Gastroesophageal sphincter (tissue), 4 donors: ENCODE measurements around the gene CUZD1. TPM values are rescaled to one million over a fixed set of nuclear protein-coding genes. Genes with fewer than 3 reads are reported as not detected.

ENCODE experiments used
- ATAC-seq: fragments of 150-250 bp; one replicate; pipeline ENCODE4 v1.9.1; 2016; ENCODE audit warnings: mild to moderate bottlenecking, moderate library complexity
- H3K27ac ChIP-seq, 4 donors: fragments of 200-600 bp; sonication (generic) in 3 of 4; 1 replicate in 3 of 4; 2 replicates in 1 of 4; pipeline ENCODE4 v1.5.1; 2016 to 2019
- H3K27me3 ChIP-seq: fragments of 200-600 bp; sonication (generic); one replicate; pipeline ENCODE4 v1.5.1; 2019
- H3K36me3 ChIP-seq, 2 donors: fragments of 200-600 bp; sonication (generic); one replicate each; pipeline ENCODE4 v1.5.1; 2019; ENCODE audit warnings: control low read depth in 1 of 2
- H3K4me1 ChIP-seq, 3 donors: fragments of 200-600 bp; sonication (generic); 1 replicate in 2 of 3; 2 replicates in 1 of 3; pipeline ENCODE4 v1.5.1; 2016 to 2019; ENCODE audit warnings: control low read depth in 2 of 3
- H3K4me3 ChIP-seq, 2 donors: fragments of 200-600 bp; sonication (generic); one replicate each; pipeline ENCODE4 v1.5.1; 2019; ENCODE audit warnings: mild to moderate bottlenecking in 1 of 2, moderate library complexity in 1 of 2
- H3K9me3 ChIP-seq, 3 donors: fragments of 200-600 bp; sonication (generic); one replicate each; pipeline ENCODE4 v1.5.1; 2017 to 2019; ENCODE audit warnings: control low read depth in 2 of 3
- EP300 ChIP-seq: sonication (generic); formaldehyde crosslinking; IDR thresholded peaks from one replicate; pipeline ENCODE4 v1.6.1; 2017; ENCODE audit warnings: antibody characterized with exemption, mild to moderate bottlenecking
- POLR2A ChIP-seq, 2 donors: fragments of 450-650 bp; IDR thresholded peaks; one replicate each; pipeline ENCODE4 v1.6.1; 2017; ENCODE audit warnings: antibody characterized with exemption in 2 of 2, mild to moderate bottlenecking in 2 of 2, moderate library complexity in 1 of 2
- POLR2AphosphoS5 ChIP-seq: sonication (generic); formaldehyde crosslinking; IDR thresholded peaks from one replicate; pipeline ENCODE4 v1.6.1; 2017; ENCODE audit warnings: antibody characterized with exemption
- WGBS, 2 donors: methylation state at CpG; one replicate each; pipeline ENCODE4 v1.1.5; 2018; ENCODE audit warnings: low coverage in 1 of 2; 5-methylcytosine and 5-hydroxymethylcytosine counted together
- total RNA-seq, 4 donors: library from RNA; depleted of rRNA; stranded (reverse); fragments of >200 nt; gene quantifications; one replicate each; pipeline ENCODE4 v1.1.0, GENCODE V29; 2016
- TF ChIP-seq, protein P1 (sequence below), 4 experiments: fragments of 200-600 bp in 2 of 4; fragments of 450-650 bp in 2 of 4; sonication (generic) in 1 of 4; IDR thresholded peaks; one replicate each; pipeline ENCODE4 v1.5.1; 2017 to 2019; ENCODE audit warnings: antibody characterized with exemption in 4 of 4, mild to moderate bottlenecking in 2 of 4, moderate library complexity in 2 of 4

The CUZD1 gene
- total RNA-seq, 4 donors from 2014 or later: 0.31 to 1.4 (median 0.42) TPM

DNA sequence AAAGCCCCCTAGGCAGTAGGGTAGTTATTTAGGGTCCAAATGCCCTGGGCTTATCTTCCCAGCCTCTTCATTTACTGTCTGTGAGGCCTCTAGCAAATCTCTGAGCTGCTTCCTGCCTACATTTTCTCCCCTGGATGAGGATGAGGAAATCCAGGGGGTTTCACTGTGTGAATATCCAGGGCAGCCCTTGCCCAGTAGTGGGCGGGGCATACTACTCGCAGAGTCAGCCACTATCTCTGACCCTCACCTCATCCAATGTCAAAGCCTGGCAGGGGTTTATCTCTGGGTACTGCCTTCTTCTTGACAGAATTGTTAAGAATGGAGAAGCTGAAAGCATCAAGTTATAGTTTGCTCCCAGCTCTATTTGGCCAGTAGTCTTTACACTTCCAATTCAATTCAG is 48.9 kb downstream of the CUZD1 start:
- Histone ChIP-seq H3K4me3 (no peak overlapping the region), H3K36me3 (no peaks in the 10 kb centered on the region), H3K27me3 (peaks cover 6% of the 10 kb centered on the region), H3K27ac (no peak overlapping the region), H3K4me1 (no peaks in the 10 kb centered on the region), H3K9me3 (no peaks in the 10 kb centered on the region)
- TF ChIP-seq POLR2A (IDR thresholded peaks at IDR 0.05) (no peak), POLR2AphosphoS5 (no peak), EP300 (no peak)
- TF ChIP-seq, protein P1, sequence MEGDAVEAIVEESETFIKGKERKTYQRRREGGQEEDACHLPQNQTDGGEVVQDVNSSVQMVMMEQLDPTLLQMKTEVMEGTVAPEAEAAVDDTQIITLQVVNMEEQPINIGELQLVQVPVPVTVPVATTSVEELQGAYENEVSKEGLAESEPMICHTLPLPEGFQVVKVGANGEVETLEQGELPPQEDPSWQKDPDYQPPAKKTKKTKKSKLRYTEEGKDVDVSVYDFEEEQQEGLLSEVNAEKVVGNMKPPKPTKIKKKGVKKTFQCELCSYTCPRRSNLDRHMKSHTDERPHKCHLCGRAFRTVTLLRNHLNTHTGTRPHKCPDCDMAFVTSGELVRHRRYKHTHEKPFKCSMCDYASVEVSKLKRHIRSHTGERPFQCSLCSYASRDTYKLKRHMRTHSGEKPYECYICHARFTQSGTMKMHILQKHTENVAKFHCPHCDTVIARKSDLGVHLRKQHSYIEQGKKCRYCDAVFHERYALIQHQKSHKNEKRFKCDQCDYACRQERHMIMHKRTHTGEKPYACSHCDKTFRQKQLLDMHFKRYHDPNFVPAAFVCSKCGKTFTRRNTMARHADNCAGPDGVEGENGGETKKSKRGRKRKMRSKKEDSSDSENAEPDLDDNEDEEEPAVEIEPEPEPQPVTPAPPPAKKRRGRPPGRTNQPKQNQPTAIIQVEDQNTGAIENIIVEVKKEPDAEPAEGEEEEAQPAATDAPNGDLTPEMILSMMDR (IDR thresholded peaks at IDR 0.05): no peak
- WGBS, 2 donors: 33% methylated on average over 2 of the region's 2 CpGs; no CpG with 5 or more reads in 1 of the 2 donors
- ATAC-seq: no peak

DNA sequence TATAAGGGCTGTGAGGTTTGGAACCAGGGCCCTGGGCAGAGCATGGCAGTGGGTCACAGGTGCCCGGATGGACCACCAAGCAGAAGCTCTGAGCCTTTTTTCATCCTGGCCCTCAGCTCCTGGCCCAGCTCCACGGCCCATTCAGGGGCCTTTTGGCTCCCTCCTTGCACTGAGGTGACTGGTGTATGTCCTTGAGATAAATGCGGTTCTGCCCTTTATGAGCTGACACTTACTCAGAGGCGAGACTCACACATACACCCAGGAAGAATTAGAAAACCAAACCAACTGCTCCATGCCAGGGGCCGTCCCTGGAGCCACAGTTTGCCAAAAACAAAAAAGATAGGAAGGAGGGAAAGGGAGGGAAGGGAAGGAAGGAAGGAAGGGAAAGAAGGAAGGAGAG is 49.7 kb downstream of the CUZD1 start:
- Histone ChIP-seq H3K4me1 (no peaks in the 10 kb centered on the region), H3K9me3 (no peaks in the 10 kb centered on the region), H3K27ac (no peak overlapping the region), H3K36me3 (no peaks in the 10 kb centered on the region), H3K27me3 (peaks cover 6% of the 10 kb centered on the region), H3K4me3 (no peak overlapping the region)
- ATAC-seq: no peak
- TF ChIP-seq, protein P1 (IDR thresholded peaks at IDR 0.05): no peak
- TF ChIP-seq POLR2A (IDR thresholded peaks at IDR 0.05) (no peak), EP300 (no peak), POLR2AphosphoS5 (no peak)
- WGBS, 2 donors: 40 to 83% methylated on average over 1 to 3 of the region's 5 CpGs

DNA sequence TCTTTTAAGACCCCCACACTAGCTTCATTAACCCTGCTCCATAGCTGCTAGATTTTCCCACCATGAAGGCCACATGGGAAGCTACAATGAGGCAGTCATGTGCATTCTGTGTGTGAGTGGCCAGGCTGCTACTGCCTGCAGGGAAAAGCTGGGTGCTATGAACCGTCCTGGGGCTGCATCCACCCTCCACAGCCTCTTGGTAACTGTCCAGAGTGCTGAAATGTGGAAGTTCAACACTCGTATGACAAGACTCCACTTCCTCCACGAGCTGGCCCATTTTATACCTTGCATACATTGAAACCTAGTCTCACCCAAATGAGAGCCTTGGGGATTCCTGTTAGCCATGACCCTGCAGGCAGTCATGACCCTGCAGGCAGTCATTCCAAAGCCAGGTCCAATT is 59.4 kb downstream of the CUZD1 start:
- Histone ChIP-seq H3K4me3 (no peak overlapping the region), H3K36me3 (no peaks in the 10 kb centered on the region), H3K27me3 (peaks cover 4% of the 10 kb centered on the region), H3K9me3 (no peaks in the 10 kb centered on the region), H3K4me1 (no peaks in the 10 kb centered on the region), H3K27ac (no peak overlapping the region)
- TF ChIP-seq POLR2A (IDR thresholded peaks at IDR 0.05) (no peak), EP300 (no peak), POLR2AphosphoS5 (no peak)
- TF ChIP-seq, protein P1 (IDR thresholded peaks at IDR 0.05): no peak
- ATAC-seq: no peak
- WGBS, 2 donors: 0 to 14% methylated on average over 1 to 3 of the region's 3 CpGs

DNA sequence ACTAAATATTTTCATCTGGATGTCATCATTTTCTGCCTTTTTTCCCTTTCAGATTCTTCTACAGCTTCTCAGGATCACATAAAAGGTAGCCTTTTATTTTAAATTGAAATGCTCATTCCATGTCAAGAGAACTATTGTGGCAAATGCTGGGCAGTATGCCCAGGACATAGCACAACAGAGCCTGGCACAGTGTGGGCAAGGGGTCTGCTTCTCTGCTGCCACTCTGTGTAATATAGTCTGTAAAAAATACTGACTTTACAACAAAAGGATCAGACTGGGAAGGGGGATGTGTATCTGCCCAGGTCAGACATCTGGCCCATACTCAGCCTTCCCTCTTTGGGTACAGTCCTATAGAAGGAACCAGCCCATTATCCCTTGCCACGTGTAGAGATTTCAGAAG is 62.7 kb downstream of the CUZD1 start:
- H3K9me3 ChIP-seq: no peaks in the 10 kb centered on the region
- no peak for ATAC-seq
- H3K4me3 ChIP-seq: no peak overlapping the region
- no peak overlapping the region for H3K27ac ChIP-seq
- no peaks in the 10 kb centered on the region for H3K36me3 ChIP-seq
- TF ChIP-seq, protein P1 (IDR thresholded peaks at IDR 0.05): no peak
- TF ChIP-seq POLR2A (IDR thresholded peaks at IDR 0.05) (no peak), POLR2AphosphoS5 (no peak), EP300 (no peak)
- 22 to 100% methylated on average over 1 of the region's 1 CpG for WGBS, 2 donors
- peaks cover 17% of the 10 kb centered on the region for H3K27me3 ChIP-seq
- H3K4me1 ChIP-seq: no peaks in the 10 kb centered on the region

Other genes with a start within 250 kb of the CUZD1 start
- not detected for gene C10orf120, start 146.0 kb downstream of the CUZD1 start, total RNA-seq
- gene FAM24B, start 33.7 kb upstream of the CUZD1 start, total RNA-seq: 1 to 10 TPM in 3 of 4 donors, not detected in 1; 1.6 to 2.8 (median 2.6) TPM
- gene FAM24A, start 64.8 kb upstream of the CUZD1 start, total RNA-seq: not detected
- gene C10orf88, start 108.4 kb upstream of the CUZD1 start, total RNA-seq: 10 to 100 TPM in 1 of 4 donors, 1 to 10 TPM in 3; 4.0 to 12.9 (median 7.1) TPM
- gene PSTK, start 134.5 kb upstream of the CUZD1 start, total RNA-seq: 10 to 100 TPM in 1 of 4 donors, 1 to 10 TPM in 2, under 1 TPM in 1; 0.79 to 12.3 (median 1.7) TPM
- 10 to 100 TPM in 2 of 4 donors, 1 to 10 TPM in 2; 5.8 to 14.3 (median 9.5) TPM for gene IKZF5, start 162.9 kb upstream of the CUZD1 start, total RNA-seq
- gene ACADSB, start 163.1 kb upstream of the CUZD1 start, total RNA-seq: 10 to 100 TPM; 12.1 to 28.2 (median 16.3) TPM